Panc1 (cell line): ENCODE results near the gene CACNA1A.

ENCODE experiments used
- CTCF ChIP-seq: fragments of 450-650 bp; IDR thresholded peaks from 2 replicates; pipeline ENCODE4 v1.5.1; 2017; ENCODE audit warnings: mild to moderate bottlenecking
- POLR2AphosphoS5 ChIP-seq: IDR thresholded peaks from 2 replicates; pipeline ENCODE4 v1.6.1; 2012; ENCODE audit warnings: mild to moderate bottlenecking, low read depth, low read length, moderate library complexity
- SIN3A ChIP-seq: IDR thresholded peaks from 2 replicates; pipeline ENCODE4 v1.6.1; 2012; ENCODE audit warnings: low read depth, mild to moderate bottlenecking, low read length, moderate library complexity, borderline replicate concordance; ENCODE audit not compliant: insufficient read depth
- TF ChIP-seq, protein P1 (sequence below), 2 experiments: IDR thresholded peaks; 2 replicates each; pipeline ENCODE4 v1.6.1; 2011 to 2012; ENCODE audit warnings: low read depth in 2 of 2, control low read depth in 1 of 2, low read length in 1 of 2, mild to moderate bottlenecking in 1 of 2, moderate library complexity in 1 of 2; ENCODE audit not compliant: insufficient read depth in 1 of 2

- TF ChIP-seq CTCF: no peak
- no peak for TF ChIP-seq SIN3A
- TF ChIP-seq, protein P1, sequence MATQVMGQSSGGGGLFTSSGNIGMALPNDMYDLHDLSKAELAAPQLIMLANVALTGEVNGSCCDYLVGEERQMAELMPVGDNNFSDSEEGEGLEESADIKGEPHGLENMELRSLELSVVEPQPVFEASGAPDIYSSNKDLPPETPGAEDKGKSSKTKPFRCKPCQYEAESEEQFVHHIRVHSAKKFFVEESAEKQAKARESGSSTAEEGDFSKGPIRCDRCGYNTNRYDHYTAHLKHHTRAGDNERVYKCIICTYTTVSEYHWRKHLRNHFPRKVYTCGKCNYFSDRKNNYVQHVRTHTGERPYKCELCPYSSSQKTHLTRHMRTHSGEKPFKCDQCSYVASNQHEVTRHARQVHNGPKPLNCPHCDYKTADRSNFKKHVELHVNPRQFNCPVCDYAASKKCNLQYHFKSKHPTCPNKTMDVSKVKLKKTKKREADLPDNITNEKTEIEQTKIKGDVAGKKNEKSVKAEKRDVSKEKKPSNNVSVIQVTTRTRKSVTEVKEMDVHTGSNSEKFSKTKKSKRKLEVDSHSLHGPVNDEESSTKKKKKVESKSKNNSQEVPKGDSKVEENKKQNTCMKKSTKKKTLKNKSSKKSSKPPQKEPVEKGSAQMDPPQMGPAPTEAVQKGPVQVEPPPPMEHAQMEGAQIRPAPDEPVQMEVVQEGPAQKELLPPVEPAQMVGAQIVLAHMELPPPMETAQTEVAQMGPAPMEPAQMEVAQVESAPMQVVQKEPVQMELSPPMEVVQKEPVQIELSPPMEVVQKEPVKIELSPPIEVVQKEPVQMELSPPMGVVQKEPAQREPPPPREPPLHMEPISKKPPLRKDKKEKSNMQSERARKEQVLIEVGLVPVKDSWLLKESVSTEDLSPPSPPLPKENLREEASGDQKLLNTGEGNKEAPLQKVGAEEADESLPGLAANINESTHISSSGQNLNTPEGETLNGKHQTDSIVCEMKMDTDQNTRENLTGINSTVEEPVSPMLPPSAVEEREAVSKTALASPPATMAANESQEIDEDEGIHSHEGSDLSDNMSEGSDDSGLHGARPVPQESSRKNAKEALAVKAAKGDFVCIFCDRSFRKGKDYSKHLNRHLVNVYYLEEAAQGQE (IDR thresholded peaks at IDR 0.05; ENCODE audit: insufficient read depth in 1 of 2, low read depth in 2 of 2, low read length in 1 of 2): no peak
- no peak for TF ChIP-seq POLR2AphosphoS5
Observed at GRCh38 chr19:13544423-13544822, 38.1 kb upstream of the CACNA1A start.
